HG02798 (cell line): ENCODE results near the gene CD19.
"Not testable (repeated sequence)": the region's sequence is repeated elsewhere in the genome, so short reads cannot be mapped to it uniquely, and the experiment has no call there.

Experiments used
- ATAC-seq: cut with Tn5 transposase; IDR thresholded peaks from one replicate; pipeline ENCODE4 v1.9.1; 2021; ENCODE audit warnings: mild to moderate bottlenecking; ENCODE audit not compliant: unreplicated experiment, poor library complexity

CD19 gene

DNA sequence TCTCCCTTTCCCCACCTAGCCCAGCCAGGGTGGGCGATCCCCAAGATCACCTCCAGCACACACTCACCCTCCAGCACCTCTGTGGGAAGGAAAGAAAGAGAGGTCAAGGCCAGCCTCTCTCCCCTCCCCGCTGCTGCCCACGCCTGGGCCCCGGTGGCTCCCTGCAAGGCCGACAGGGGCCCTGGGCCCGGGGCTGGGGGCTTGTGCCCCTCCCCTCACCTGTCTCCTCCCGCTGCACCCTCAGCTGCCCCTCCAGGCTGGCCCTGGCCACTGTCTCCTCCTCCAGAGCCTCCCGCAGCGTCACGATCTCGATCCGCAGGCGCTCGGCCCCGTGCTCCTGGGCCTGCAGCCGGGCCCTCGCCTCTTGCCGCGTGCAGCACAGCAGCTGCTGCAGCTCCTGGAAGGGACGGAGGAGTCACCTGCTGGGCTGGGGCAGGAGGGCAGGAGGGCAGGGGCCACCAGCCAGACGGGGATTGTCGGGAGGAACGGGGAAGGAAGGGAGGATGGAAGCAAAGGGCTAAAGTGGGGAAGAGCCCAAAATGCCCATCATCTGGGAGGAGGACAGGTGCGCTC is 25.9 kb upstream of the CD19 start:
- ATAC-seq, result no peak

DNA sequence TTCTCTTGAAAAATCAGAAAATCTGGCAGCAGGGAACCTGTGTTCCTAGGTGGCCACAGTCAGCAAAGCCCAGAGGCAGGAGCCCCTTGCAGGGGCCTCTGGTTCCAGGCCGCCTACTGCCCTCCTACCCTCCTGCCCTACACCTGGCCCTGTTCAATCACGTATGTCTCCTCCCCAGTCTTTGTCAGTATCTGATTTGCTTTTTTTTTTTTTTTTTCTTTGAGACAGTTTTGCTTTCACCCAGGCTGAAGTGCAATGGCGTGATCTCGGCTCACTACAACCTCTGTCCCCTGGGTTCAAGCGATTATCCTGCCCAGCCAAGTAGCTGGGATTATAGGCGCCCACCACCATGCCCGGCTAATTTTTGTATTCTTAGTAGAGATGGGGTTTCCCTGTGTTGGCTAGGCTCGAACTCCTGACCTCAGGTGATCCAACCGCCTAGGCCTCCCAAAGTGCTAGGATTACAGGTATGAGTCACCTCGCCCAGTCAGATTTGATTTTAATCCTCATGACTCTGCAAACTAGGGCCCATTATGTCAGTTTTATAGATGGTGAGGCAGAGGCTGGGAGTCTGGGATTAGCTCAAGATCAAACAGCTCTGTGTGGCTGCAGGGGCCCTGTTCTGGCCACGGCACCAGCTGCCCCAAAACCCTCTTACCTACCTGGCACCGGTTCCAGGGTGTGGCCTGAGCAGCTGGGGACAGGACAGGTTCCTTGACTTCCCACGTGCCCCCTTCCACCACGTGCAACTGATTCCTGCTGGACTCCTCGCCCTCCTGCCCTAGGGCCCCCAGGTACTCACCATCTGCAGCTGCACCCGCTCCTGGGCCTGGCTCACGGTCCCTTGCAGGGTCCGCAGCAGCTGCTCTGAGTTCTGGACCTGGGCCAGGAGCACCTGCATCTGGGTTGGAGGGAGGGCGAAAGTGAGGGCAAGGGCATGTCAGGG is 21.4 kb upstream of the CD19 start:
- ATAC-seq, result no peak

DNA sequence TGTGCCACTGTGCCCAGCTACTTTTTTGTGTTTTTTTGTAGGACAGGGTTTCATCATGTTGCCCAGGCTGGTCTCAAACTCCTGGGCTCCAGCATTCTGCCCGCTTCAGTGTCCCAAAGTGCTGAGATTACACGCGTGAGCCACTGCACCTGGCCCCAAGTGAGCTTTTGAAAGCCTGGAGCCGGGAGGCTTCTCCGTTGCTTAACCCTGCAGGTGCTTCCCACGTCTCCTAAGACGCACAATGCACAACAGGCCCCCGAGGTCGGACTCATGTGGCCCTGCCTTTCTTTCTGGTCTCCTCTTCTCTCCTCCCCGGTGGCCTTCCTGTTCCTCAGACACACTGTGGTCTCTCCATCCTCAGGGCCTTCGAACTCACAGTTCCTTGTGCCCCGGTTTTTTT is 19.2 kb upstream of the CD19 start:
- no peak for ATAC-seq

DNA sequence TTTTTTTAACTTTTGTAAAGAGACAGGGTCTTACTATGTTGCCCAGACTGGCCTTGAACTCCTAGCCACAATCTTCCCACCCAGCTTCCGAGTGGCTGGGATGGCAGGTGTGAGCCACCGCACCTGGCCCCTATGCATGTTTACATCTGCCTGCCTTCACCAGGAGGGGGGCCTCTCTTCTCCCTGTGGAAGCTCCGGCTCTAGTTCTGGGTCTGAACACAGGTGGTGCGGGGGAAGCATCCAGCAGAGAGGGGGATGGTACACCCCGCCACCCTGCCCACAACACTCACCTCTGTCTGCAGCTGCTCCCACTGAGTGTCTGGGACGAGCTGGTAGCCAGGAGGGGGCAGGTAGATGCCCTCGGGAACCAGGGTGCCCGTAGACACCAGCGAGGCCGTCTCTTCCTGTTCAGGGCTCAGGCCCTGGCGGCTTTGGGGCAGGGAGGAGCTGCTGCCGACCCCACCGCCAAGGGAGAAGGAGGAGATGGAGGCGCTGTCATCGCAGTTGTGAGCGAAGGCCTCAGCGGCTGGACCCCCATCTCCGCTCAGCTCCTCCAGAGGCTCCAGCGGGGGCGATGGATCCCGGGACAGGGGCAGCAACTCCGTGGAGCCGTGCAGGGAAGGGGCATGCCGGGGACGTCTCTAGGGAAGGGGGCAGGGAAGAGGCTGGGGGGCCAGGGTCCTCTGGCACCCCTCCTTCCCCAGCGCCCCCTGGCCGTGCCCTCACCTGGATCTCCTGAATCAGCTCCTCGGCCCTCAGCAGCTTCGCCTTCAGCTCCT is 17.6 kb upstream of the CD19 start:
- no peak for ATAC-seq

DNA sequence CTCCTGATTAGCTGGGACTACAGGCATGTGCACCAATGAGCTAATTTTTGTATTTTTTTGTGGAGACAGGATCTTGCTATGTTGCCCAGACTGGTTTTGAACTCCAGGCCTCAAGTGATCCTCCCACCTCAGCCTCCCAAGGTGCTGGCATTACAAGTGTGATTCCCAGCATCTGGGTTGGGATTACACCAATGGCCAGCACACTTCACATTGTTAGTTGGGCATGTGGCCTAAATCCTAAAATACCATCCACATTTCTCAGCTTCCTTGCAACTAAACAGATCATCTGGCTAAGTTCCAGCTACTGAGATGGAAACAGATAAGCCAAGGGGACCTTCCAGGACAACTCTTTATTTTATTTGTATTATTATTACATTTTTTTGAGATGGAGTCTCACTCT is 16.6 kb upstream of the CD19 start:
- no peak for ATAC-seq

DNA sequence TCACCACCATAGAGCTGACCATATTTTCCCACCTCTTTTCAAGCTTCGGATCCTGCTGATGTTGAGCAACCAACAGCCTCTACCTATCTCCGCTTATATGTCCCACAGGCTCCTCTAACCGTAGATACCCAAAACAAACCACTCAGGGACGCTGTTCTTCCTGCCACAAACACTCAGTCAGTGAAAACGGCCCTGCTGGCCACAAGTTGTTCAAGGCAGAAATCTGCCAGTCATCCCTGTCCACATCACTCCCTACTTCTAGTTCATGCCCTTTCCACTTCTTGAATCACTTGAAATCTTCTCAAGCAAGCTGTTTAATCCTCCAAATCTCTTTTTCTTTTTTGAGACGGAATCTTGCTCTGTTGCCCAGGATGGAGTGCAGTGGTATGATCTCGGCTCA is 14.7 kb upstream of the CD19 start:
- no peak for ATAC-seq

DNA sequence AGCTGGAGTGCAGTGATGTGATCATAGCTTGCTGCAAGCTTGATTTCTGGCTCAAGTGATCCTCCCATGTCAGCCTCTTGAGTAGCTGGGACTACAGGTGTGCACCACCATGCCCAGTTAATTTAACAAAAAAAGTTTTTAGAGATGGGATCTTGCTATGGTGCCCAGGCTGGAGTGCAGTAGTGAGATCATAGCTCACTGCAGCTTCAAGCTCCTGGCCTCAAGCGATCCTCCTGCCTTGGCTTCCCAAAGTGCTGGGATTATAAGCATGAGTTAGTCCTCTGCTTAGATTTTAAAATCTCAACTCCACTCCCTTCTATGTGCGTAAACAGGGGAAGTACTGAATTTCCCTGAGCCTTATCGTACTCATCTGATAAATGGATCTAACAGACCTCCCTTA is 13.1 kb upstream of the CD19 start:
- ATAC-seq, result no peak

DNA sequence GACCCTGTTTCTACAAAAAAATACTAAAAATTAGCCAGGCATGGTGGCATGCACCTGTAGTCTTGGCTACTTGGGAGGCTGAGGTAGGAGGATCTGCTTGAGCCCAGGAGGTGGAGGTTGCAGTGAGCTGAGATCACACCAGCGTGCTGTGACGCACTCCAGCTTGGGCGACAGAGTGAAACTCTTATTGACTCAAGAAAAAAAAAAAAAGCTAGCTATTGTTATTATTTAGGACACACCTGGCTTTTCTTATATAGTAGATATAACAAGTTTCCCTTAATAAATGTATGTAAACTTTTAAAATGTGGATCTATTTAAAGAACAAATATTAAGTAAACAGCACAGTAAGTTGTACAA is 8.6 kb upstream of the CD19 start:
- no peak for ATAC-seq

DNA sequence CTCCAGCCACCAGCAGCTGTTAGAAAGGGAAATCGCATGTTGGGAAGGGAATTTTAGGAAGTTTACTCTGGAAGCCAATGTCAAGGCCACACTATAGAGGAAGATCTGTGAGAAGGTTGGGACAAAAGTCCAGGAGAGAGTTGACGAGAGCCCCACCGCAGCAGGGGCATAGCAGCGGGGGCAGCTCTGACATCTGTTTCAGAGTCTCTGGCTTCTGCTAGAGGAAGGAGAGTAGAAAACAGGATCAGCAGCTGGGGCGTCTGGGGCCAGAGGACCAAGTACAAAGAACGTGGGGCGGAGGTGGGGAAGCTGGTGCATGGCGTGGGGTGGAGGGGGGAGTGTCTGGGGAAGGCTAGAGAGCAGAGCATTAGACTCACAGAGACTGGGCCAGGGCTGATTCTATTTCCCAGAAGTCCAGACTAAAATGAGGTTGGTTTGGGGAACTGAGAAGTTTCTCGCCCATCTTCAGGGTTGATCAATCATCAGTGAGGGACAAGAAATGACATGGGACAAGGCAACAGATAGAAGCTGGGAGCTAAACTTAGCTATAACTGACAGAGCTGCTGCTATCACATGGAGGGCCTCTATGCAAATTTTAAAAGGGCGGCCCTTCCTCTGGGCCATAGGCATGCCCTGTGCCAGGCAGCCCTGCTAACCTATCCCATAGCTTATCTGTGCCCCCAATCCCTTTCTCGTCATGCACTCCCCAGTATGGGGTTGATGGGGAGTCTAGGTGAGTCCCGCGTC is 7.9 kb upstream of the CD19 start:
- peak; percentile 51 for ATAC-seq

DNA sequence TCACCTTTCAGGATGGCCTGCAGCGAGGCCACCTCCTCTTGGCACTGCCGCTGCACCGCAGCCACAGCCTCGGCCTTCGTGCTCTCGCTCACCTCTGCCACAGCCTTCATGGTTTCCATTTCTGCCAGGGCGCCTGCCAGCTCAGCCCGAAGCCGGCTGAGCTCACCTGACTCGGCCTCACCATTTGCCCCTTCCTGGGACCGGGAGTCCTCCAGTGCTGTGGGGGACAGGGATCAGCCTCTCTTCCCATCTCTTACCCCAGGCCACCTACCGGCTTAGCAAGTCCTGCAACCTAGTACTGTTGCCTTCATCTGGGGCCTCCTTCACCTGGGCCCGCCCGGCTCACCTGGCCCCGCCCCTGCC is 7.4 kb upstream of the CD19 start:
- no peak for ATAC-seq

DNA sequence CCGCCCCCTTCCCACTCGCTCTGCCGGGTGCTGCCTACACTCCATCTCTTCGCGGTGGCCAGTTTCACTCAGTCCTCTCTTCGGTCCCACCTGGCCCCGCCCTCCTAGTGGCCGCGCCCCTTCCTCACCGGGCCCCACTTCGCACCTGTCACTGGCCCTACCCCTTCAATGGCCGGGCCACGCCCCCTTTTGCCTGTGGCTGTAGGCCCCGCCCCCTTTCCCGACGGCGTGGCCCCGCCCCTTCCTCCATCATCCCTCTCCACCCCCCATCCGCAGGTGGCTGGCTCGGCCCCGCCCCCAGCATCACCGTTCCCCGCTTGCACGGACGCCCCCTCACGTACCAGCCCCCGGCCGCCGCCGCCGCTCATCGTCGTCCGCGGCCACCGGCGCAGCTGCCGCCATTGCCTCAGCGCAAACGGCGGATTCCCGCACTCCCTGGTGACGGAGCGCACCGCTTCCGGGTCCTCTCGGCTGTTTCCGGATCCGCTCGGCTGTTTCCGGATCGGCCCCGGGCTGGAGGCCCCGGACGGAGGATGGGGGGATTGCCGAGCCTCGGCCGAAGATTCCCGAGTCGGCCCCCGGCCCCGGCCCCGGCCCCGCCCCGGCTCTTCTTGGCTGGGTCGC is 6.9 kb upstream of the CD19 start, which contains the start of gene RABEP2:
Gene RABEP2 (minus strand): TSS at position 477 of the 624 bp plus-strand sequence. CDS start 75 bp downstream, at position 402.
- peak; percentile 74 for ATAC-seq

DNA sequence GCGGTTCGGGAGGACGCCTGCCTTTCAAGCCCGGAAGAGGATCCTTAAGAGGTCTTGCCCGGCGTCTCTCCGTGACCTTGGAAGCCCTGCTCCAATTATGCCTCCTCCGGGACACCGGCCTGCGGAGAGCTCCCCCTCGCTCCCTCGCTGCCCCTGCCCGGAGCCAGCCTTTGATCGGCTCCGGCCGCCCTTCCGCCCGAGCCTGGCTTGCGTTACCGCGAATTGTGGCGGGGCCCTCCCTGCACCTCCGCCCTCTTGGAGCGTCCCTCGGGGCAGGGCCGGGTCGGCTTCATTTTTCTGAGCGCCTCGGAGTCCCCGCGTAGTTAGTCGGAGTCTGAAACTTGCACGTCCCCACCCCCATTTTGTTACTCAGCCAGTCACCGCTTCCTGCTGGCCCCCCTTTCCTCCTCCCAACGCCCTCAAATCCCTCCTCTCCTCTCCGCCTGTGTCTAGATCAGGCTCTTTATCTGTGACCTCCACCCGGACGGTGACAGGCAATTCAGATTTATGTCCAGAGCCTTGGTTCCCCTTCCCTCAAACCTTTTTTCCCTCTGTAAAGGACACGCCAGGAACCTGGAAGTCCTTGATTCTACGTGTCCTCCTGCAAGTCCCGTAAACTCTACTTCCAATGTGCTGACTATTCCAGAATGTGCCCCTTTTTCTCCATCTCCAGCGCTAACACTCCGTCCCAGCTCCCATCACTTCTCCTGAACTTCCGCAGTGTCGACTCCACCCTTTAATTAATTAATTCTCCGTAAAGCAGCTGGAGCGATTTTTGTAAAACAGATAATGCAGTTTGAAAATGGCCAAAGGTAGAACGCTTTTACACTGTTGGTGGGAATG is 6.2 kb upstream of the CD19 start:
- peak; percentile 27 for ATAC-seq

DNA sequence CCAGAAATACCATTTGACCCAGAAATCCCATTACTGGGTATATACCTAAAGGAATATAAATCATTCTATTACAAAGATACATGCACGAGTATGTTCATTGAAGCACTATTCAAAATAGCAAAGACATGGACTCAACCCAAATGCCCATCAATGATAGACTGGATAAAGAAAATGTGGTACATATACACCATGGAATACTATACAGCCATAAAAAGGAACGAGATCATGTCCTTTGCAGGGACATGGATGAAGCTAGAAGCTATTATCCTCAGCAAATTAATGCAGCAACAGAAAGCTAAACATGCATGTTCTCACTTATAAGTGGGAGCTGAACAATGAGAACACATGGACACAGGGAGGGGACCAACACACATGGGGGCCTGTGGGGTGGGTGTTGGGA is 5.5 kb upstream of the CD19 start:
- ATAC-seq, result not testable (repeated sequence)

DNA sequence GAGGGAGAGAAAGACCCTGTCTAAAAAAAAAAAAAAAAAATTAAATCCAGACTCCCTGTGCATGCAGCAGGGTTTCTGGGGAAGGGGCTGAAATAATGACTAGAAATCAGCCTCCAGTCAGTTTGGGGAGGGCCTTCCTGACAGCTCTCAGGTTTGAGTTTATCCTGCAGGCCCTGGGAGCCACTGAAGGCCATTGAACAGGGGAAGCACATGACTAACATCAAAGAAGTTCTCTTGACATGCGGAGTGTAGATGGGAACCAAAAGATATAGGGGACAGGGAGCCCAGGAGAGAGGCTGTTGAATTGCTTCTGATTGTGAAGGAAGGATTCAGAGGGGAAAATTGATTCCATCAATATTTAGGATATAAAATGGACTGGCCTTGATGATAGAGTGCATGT is 4.0 kb upstream of the CD19 start:
- no peak for ATAC-seq

DNA sequence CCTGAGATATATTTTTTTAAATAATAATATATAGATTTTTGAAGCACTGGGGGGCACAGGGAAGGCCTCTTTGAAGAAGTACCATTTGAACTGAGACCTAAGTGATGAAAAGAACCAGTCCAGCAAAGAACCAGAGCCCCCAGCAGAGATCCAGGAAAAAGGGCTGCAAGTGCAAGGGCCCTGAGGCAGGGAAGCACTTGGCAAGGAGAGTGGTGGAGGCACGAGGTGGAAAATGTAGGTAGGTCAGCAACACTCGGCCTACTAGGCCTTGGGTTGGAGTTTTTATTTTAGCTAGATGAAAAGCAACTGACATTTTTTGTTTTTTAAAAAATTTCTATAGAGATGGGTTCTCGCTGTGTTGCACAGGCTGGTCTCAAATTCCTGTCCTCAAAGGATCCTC is 1.6 kb upstream of the CD19 start:
- no peak for ATAC-seq

DNA sequence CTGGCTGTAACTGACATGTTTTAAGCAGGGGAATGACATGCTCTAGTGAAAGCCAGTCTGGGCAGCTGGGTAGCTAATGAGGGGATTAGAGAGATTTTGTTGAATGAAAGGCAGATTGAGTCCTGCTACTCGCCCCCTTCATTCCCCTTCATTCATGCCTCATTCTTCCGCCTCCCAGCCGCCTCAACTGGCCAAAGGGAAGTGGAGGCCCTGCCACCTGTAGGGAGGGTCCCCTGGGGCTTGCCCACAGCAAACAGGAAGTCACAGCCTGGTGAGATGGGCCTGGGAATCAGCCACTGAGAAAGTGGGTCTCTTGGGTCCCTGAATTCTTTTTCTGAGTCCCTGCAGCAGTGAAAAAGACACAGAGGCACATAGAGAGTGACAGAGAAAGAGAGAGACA is 1.1 kb upstream of the CD19 start:
- no peak for ATAC-seq

DNA sequence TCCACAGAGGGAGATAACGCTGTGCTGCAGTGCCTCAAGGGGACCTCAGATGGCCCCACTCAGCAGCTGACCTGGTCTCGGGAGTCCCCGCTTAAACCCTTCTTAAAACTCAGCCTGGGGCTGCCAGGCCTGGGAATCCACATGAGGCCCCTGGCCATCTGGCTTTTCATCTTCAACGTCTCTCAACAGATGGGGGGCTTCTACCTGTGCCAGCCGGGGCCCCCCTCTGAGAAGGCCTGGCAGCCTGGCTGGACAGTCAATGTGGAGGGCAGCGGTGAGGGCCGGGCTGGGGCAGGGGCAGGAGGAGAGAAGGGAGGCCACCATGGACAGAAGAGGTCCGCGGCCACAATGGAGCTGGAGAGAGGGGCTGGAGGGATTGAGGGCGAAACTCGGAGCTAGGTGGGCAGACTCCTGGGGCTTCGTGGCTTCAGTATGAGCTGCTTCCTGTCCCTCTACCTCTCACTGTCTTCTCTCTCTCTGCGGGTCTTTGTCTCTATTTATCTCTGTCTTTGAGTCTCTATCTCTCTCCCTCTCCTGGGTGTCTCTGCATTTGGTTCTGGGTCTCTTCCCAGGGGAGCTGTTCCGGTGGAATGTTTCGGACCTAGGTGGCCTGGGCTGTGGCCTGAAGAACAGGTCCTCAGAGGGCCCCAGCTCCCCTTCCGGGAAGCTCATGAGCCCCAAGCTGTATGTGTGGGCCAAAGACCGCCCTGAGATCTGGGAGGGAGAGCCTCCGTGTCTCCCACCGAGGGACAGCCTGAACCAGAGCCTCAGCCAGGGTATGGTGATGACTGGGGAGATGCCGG is 769 bp downstream of the CD19 start:
- no peak for ATAC-seq

DNA sequence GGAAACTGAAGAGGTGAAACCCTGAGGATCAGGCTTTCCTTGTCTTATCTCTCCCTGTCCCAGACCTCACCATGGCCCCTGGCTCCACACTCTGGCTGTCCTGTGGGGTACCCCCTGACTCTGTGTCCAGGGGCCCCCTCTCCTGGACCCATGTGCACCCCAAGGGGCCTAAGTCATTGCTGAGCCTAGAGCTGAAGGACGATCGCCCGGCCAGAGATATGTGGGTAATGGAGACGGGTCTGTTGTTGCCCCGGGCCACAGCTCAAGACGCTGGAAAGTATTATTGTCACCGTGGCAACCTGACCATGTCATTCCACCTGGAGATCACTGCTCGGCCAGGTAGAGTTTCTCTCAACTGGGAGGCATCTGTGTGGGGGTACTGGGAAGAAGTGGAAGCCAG is 1.4 kb downstream of the CD19 start:
- no peak for ATAC-seq
